Mesenchymal stem cell (in vitro differentiated cells and primary cell): Measurements from ENCODE around the gene ALK.
"Not testable (repeated sequence)": the region's sequence is repeated elsewhere in the genome, so short reads cannot be mapped to it uniquely, and the experiment has no call there.

ENCODE experiments used
- DNase-seq: peaks from one replicate; pipeline ENCODE4 v3.0.0-alpha.2; 2013
- H2AFZ ChIP-seq: one replicate; pipeline ENCODE4 v1.6.1; 2013; ENCODE audit warnings: low read depth, mild to moderate bottlenecking, control low read depth, inconsistent platforms, low read length, moderate library complexity
- H2AK5ac ChIP-seq: 2 replicates; pipeline ENCODE4 v1.6.1; 2013; ENCODE audit warnings: low read length, moderate library complexity, mild to moderate bottlenecking, inconsistent platforms; ENCODE audit not compliant: severe bottlenecking
- H2BK120ac ChIP-seq: one replicate; pipeline ENCODE4 v1.6.1; 2013; ENCODE audit warnings: low read depth, mild to moderate bottlenecking, inconsistent platforms, low read length, moderate library complexity
- H2BK12ac ChIP-seq, 2 experiments: one replicate each; pipeline ENCODE4 v1.6.1; 2013; ENCODE audit warnings: inconsistent platforms in 2 of 2, low read length in 2 of 2, mild to moderate bottlenecking in 2 of 2, moderate library complexity in 2 of 2, control low read depth in 1 of 2
- H2BK15ac ChIP-seq: one replicate; pipeline ENCODE4 v1.6.1; 2013; ENCODE audit warnings: mild to moderate bottlenecking, low read depth, inconsistent platforms; ENCODE audit not compliant: poor library complexity, severe bottlenecking
- H2BK5ac ChIP-seq: 2 replicates; pipeline ENCODE4 v1.6.1; 2013; ENCODE audit warnings: low read depth, mild to moderate bottlenecking, low read length, control low read depth, inconsistent platforms; ENCODE audit not compliant: poor library complexity, severe bottlenecking
- H3K14ac ChIP-seq, 2 experiments: one replicate each; pipeline ENCODE4 v1.6.1; 2013; ENCODE audit warnings: inconsistent platforms in 2 of 2, low read length in 2 of 2, control low read depth in 1 of 2, mild to moderate bottlenecking in 1 of 2, moderate library complexity in 1 of 2
- H3K18ac ChIP-seq, 2 experiments: one replicate each; pipeline ENCODE4 v1.6.1; 2013; ENCODE audit warnings: inconsistent platforms in 2 of 2, low read length in 2 of 2, control low read depth in 1 of 2, low read depth in 1 of 2, mild to moderate bottlenecking in 1 of 2
- H3K23ac ChIP-seq, 2 experiments: one replicate each; pipeline ENCODE4 v1.6.1; 2013; ENCODE audit warnings: inconsistent platforms in 2 of 2, low read length in 2 of 2, mild to moderate bottlenecking in 2 of 2, moderate library complexity in 2 of 2, control low read depth in 1 of 2
- H3K27ac ChIP-seq: 2 replicates; pipeline ENCODE4 v1.5.1; 2013; ENCODE audit warnings: mild to moderate bottlenecking, moderate library complexity, low read length, control low read depth, inconsistent platforms; ENCODE audit not compliant: poor library complexity, severe bottlenecking
- H3K27me3 ChIP-seq, 2 experiments: 2 replicates each; pipeline versions ENCODE4 v1.6.1 to v1.7.0; 2013; ENCODE audit warnings: low read length in 2 of 2, mild to moderate bottlenecking in 2 of 2, moderate library complexity in 2 of 2, control low read depth in 1 of 2, inconsistent platforms in 1 of 2; ENCODE audit not compliant: control insufficient read depth in 1 of 2, insufficient read depth in 1 of 2
- H3K36me3 ChIP-seq, 2 experiments: 2 replicates each; pipeline versions ENCODE4 v1.6.1 to v1.7.0; 2013; ENCODE audit warnings: low read length in 2 of 2, control low read depth in 1 of 2, inconsistent platforms in 1 of 2, low read depth in 1 of 2, mild to moderate bottlenecking in 1 of 2; ENCODE audit not compliant: insufficient read depth in 2 of 2, control insufficient read depth in 1 of 2
- H3K4ac ChIP-seq, 2 experiments: one replicate each; pipeline ENCODE4 v1.6.1; 2013; ENCODE audit warnings: inconsistent platforms in 2 of 2, low read length in 2 of 2, mild to moderate bottlenecking in 2 of 2, moderate library complexity in 2 of 2, control low read depth in 1 of 2, low read depth in 1 of 2
- H3K4me1 ChIP-seq: 2 replicates; pipeline ENCODE4 v1.6.1; 2013; ENCODE audit warnings: low read depth, low read length, control low read depth; ENCODE audit not compliant: control insufficient read depth, insufficient read depth
- H3K4me2 ChIP-seq: 2 replicates; pipeline ENCODE4 v1.6.1; 2013; ENCODE audit warnings: low read length, mild to moderate bottlenecking, inconsistent platforms; ENCODE audit not compliant: poor library complexity, severe bottlenecking
- H3K4me3 ChIP-seq, 2 experiments: 2 replicates each; pipeline versions ENCODE4 v1.5.1 to v1.7.0; 2013; ENCODE audit warnings: low read length in 2 of 2, mild to moderate bottlenecking in 2 of 2, control low read depth in 1 of 2, low read depth in 1 of 2; ENCODE audit not compliant: insufficient read depth in 1 of 2
- H3K79me1 ChIP-seq: replicated peaks from 2 replicates; pipeline ENCODE4 v1.6.1; 2013; ENCODE audit warnings: mild to moderate bottlenecking, control low read depth, low read length, inconsistent platforms; ENCODE audit not compliant: poor library complexity, severe bottlenecking
- H3K9ac ChIP-seq: 2 replicates; pipeline ENCODE4 v1.7.0; 2013; ENCODE audit warnings: mild to moderate bottlenecking, low read length, moderate library complexity
- H3K9me3 ChIP-seq: 2 replicates; pipeline ENCODE4 v1.7.0; 2013; ENCODE audit warnings: mild to moderate bottlenecking, low read length; ENCODE audit not compliant: control insufficient read depth
- H4K8ac ChIP-seq: one replicate; pipeline ENCODE4 v1.6.1; 2013; ENCODE audit warnings: inconsistent platforms, mild to moderate bottlenecking, low read length, moderate library complexity
- H4K91ac ChIP-seq: one replicate; pipeline ENCODE4 v1.6.1; 2013; ENCODE audit warnings: mild to moderate bottlenecking, low read length, inconsistent platforms
- WGBS: methylation state at CpG from one replicate; pipeline ENCODE4 v1.1.7; 2013; ENCODE audit warnings: mixed read lengths; 5-methylcytosine and 5-hydroxymethylcytosine counted together

The ALK gene

DNA sequence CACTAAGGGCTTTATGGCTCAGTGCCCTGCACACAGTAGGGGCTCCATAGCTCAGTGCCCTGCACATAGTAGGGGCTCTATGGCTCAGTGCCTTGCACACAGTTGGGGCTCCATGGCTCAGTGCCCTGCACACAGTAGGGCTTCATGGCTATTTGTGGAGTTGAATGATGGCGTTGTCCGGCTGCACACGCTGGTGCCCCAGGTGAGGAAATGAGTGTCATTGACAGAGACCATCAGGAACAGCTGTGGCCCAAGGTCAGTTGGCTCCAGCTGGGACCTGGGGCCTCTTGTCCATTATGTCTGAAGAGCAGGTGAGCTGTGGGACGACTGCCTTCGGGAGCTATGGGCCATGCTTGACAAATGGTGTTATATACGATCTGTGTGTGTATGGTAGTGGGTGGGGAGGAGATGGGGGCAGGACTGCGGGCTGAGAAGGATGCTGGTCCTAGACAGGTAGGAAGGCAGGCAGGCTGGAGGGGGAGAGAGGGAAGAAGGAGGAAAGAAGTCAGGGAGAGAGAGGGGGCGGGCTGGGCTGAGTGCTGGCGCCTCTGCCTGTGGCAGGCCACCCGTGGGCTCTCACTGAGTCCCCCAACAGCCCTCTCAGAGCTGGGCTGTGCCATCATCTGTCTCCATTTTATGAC is 675.5 kb downstream of the ALK start:
- Histone ChIP-seq H3K23ac (no peak overlapping the region), H3K18ac (no peak overlapping the region), H3K79me1 (no peaks in the 10 kb centered on the region), H2AFZ (no peak overlapping the region), H2BK15ac (no peak overlapping the region), H3K4ac (no peak overlapping the region), H3K27ac (no peak overlapping the region), H3K14ac (no peak overlapping the region), H4K91ac (no peak overlapping the region), H3K9me3 (no peaks in the 10 kb centered on the region), H2BK5ac (no peak overlapping the region), H4K8ac (no peak overlapping the region), H3K27me3 (peaks cover 21 to 34% of the 10 kb centered on the region in 2 experiments), H3K4me1 (peaks cover 2% of the 10 kb centered on the region), H2BK120ac (no peak overlapping the region), H3K4me2 (no peak overlapping the region), H2BK12ac (no peak overlapping the region), H3K4me3 (no peak overlapping the region), H2AK5ac (no peak overlapping the region), H3K36me3 (no peaks in the 10 kb centered on the region), H3K9ac (no peak overlapping the region)
- WGBS: 91% methylated on average over 9 of the region's 10 CpGs
- no peak for DNase-seq

DNA sequence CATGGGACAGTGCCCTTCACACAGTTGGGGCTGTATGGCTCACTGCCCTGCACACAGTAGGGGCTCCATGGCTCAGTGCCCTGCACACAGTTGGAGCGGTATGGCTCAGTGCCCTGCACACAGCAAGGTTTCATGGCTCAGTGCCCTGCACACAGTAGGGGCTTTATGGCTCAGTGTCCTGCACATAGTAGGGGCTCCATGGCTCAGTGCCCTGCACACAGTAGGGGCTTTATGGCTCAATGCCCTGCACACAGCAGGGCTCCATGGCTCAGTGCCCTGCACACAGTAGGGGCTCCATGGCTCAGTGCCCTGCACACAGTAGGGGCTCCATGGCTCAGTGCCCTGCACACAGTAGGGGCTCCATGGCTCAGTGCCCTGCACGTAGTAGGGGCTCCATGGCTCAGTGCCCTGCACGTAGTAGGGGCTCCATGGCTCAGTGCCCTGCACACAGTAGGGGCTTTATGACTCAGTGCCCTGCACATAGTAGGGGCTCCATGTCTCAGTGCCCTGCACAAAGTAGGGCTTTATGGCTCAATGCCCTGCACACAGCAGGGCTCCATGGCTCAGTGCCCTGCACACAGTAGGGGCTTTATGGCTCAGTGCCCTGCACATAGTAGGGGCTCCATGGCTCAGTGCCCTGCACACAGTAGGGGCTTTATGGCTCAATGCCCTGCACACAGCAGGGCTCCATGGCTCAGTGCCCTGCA is 676.2 kb downstream of the ALK start:
- H3K4me1 ChIP-seq, H3K27ac ChIP-seq, H2BK15ac ChIP-seq, H4K8ac ChIP-seq, H3K4me2 ChIP-seq, H2AK5ac ChIP-seq, H3K4me3 ChIP-seq, H3K18ac ChIP-seq, H2BK5ac ChIP-seq, H3K23ac ChIP-seq, H3K9ac ChIP-seq, H3K9me3 ChIP-seq, H2AFZ ChIP-seq, H3K4ac ChIP-seq, H2BK120ac ChIP-seq, H4K91ac ChIP-seq, H3K79me1 ChIP-seq, H2BK12ac ChIP-seq, H3K36me3 ChIP-seq, H3K14ac ChIP-seq, DNase-seq: not testable (repeated sequence)
- peaks cover 26 to 39% of the 10 kb centered on the region in 2 experiments for H3K27me3 ChIP-seq
- 93% methylated on average over 3 of the region's 3 CpGs for WGBS

DNA sequence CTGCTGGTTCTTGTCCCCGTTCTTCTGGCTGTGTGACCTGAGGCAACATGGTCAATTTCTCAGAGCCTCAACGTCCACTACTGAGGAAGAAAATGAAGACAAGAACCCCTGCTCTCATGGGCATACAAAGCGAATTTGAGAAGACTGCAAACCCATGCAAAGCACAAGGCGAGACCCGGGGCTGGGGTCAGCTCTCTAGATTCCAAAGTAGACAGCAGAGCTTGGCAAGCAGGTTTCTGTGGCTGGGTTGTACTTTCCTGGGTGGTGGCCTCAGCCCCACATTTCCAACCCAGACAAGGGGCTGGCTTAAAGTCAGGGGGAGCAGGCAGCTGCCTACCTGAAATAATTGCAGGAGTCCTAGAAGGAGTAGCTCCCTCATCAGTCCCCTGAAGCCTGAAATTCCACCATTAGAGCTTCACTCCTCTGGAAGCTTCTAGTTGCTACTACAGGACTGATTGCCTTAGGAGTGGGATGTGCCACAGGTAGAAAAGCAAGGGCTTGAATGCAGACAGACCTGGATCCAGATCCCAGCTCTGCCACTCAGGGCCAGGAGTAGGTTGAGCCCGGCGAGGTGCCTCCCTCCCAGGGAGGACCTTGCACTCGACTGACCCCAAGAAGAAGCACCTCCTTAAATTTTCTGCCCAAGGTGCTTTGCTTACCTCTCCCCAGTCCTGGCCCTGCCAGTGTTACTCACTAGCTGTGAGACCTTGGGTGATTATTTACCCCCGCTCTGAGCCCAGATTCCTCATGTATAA is 678.6 kb downstream of the ALK start:
- H3K27ac ChIP-seq: no peak overlapping the region
- H2BK120ac ChIP-seq: no peak overlapping the region
- H3K18ac ChIP-seq: no peak overlapping the region
- H3K27me3 ChIP-seq: peaks cover 26 to 46% of the 10 kb centered on the region in 2 experiments
- peaks cover 2% of the 10 kb centered on the region for H3K4me1 ChIP-seq
- H4K8ac ChIP-seq: no peak overlapping the region
- H3K9me3 ChIP-seq: no peaks in the 10 kb centered on the region
- no peak overlapping the region for H3K9ac ChIP-seq
- no peak overlapping the region for H2BK5ac ChIP-seq
- H2BK12ac ChIP-seq: no peak overlapping the region
- no peaks in the 10 kb centered on the region for H3K79me1 ChIP-seq
- H3K4me2 ChIP-seq: no peak overlapping the region
- WGBS: 84% methylated on average over 8 of the region's 9 CpGs
- no peak overlapping the region for H3K14ac ChIP-seq
- H3K23ac ChIP-seq: no peak overlapping the region
- no peak overlapping the region for H2AK5ac ChIP-seq
- H3K4me3 ChIP-seq: no peak overlapping the region
- H2BK15ac ChIP-seq: no peak overlapping the region
- DNase-seq: no peak
- no peak overlapping the region for H4K91ac ChIP-seq
- no peaks in the 10 kb centered on the region for H3K36me3 ChIP-seq
- H2AFZ ChIP-seq: no peak overlapping the region
- H3K4ac ChIP-seq: no peak overlapping the region

DNA sequence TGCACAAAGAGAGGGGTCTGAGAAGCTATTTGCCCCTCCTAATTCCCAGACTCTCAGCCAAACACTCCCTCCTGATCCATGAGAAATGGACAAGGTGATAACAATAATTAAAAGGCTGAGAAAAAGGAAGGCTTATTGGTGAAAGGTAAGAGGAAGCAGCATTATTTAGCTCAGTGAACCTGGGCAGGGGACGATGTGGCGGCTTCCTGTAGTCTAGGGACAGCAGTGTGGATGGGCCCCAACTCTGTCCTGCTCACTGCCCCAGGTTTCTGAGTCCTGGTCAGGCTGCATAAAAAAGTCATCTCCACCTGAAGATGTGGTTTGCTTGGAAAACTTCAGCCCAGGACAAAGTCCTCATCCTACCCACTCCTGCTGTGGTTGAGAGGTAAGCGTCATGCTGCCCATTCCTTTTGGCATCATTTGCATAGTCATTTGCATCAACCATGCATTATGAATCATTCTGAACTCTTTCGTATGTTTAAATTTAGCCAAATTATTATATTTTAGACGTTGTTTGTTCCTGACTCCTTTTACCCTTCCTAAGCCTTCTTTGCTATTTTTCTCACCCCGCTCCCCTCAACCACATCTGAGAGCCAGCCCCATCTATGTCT is 679.3 kb downstream of the ALK start:
- no peak overlapping the region for H3K4me2 ChIP-seq
- no peaks in the 10 kb centered on the region for H3K79me1 ChIP-seq
- no peak overlapping the region for H2AK5ac ChIP-seq
- H3K9ac ChIP-seq: no peak overlapping the region
- H3K4me3 ChIP-seq: no peak overlapping the region
- H3K18ac ChIP-seq: no peak overlapping the region
- no peak overlapping the region for H2BK12ac ChIP-seq
- no peak overlapping the region for H3K23ac ChIP-seq
- no peak overlapping the region for H4K91ac ChIP-seq
- no peak overlapping the region for H2BK15ac ChIP-seq
- H3K27ac ChIP-seq: no peak overlapping the region
- WGBS: 76% methylated on average over 4 of the region's 6 CpGs
- H3K36me3 ChIP-seq: no peaks in the 10 kb centered on the region
- H2BK5ac ChIP-seq: no peak overlapping the region
- H2BK120ac ChIP-seq: no peak overlapping the region
- no peak overlapping the region for H4K8ac ChIP-seq
- H2AFZ ChIP-seq: no peak overlapping the region
- H3K14ac ChIP-seq: no peak overlapping the region
- no peak overlapping the region for H3K4ac ChIP-seq
- peaks cover 2% of the 10 kb centered on the region for H3K4me1 ChIP-seq
- H3K9me3 ChIP-seq: no peaks in the 10 kb centered on the region
- H3K27me3 ChIP-seq: peaks cover 29 to 53% of the 10 kb centered on the region in 2 experiments
- no peak for DNase-seq
